Loucy (cell line): ENCODE results near the gene F12.

ENCODE experiments used
- H2AFZ ChIP-seq: fragments of 200-600 bp; sonication (generic); 2 replicates; pipeline ENCODE4 v1.6.0; 2016; ENCODE audit warnings: antibody characterized with exemption, mild to moderate bottlenecking, low read length, moderate library complexity
- H3F3A ChIP-seq: fragments of 200-600 bp; 2 replicates; pipeline ENCODE4 v1.6.0; 2016; ENCODE audit warnings: antibody characterized with exemption, low read depth, mild to moderate bottlenecking
- H3K27me3 ChIP-seq: fragments of 200-600 bp; sonication (generic); 2 replicates; pipeline ENCODE4 v1.6.1; 2014; ENCODE audit warnings: low read length, mild to moderate bottlenecking; ENCODE audit not compliant: insufficient read depth, poor library complexity, severe bottlenecking
- H3K36me3 ChIP-seq: fragments of 200-600 bp; sonication (generic); 2 replicates; pipeline ENCODE4 v1.6.1; 2016; ENCODE audit warnings: low read length; ENCODE audit not compliant: insufficient read depth
- H3K4me1 ChIP-seq: fragments of 200-600 bp; sonication (generic); 2 replicates; pipeline ENCODE4 v1.5.1; 2014; ENCODE audit warnings: low read length, mild to moderate bottlenecking; ENCODE audit not compliant: insufficient read depth, poor library complexity, severe bottlenecking
- H3K4me2 ChIP-seq: fragments of 200-600 bp; sonication (generic); 2 replicates; pipeline ENCODE4 v1.6.0; 2014; ENCODE audit warnings: antibody characterized with exemption, low read length, low read depth, mild to moderate bottlenecking; ENCODE audit not compliant: poor library complexity, severe bottlenecking
- H3K4me3 ChIP-seq: fragments of 200-600 bp; sonication (generic); 2 replicates; pipeline ENCODE4 v1.5.1; 2014; ENCODE audit warnings: low read length, mild to moderate bottlenecking, mixed read lengths; ENCODE audit not compliant: poor library complexity, severe bottlenecking
- H3K79me2 ChIP-seq: fragments of 200-600 bp; sonication (generic); 2 replicates; pipeline ENCODE4 v1.6.1; 2014; ENCODE audit warnings: low read length; ENCODE audit not compliant: insufficient read depth
- H3K9ac ChIP-seq: fragments of 200-600 bp; sonication (generic); 2 replicates; pipeline ENCODE4 v1.6.0; 2014; ENCODE audit warnings: mild to moderate bottlenecking, low read depth, low read length, moderate library complexity; ENCODE audit not compliant: poor library complexity, severe bottlenecking
- H3K9me2 ChIP-seq: fragments of 200-600 bp; sonication (generic); replicated peaks from 2 replicates; pipeline ENCODE4 v1.6.1; 2016; ENCODE audit warnings: low read depth, low read length, mixed read lengths
- H3K9me3 ChIP-seq: fragments of 200-600 bp; sonication (generic); 2 replicates; pipeline ENCODE4 v1.6.1; 2014; ENCODE audit warnings: mild to moderate bottlenecking, antibody characterized with exemption, low read length, low read depth; ENCODE audit not compliant: insufficient read depth
- H4K20me1 ChIP-seq: fragments of 200-600 bp; sonication (generic); 2 replicates; pipeline ENCODE4 v1.6.0; 2014; ENCODE audit warnings: antibody characterized with exemption, low read length, mild to moderate bottlenecking; ENCODE audit not compliant: insufficient read depth, poor library complexity, severe bottlenecking
- CTCF ChIP-seq: fragments of 200-600 bp; sonication (generic); conservative IDR thresholded peaks from 2 replicates; pipeline ENCODE4 v1.5.1; 2014; ENCODE audit warnings: mild to moderate bottlenecking, antibody characterized with exemption, low read length
- EZH2phosphoT487 ChIP-seq: fragments of 200-600 bp; IDR thresholded peaks from 2 replicates; pipeline ENCODE4 v1.6.1; 2018; ENCODE audit warnings: antibody characterized with exemption, mild to moderate bottlenecking, moderate library complexity, borderline replicate concordance

Gene F12

GRCh38 chr5:177357146-177357458, 52.3 kb downstream of the F12 start:
- no peak overlapping the region for H2AFZ ChIP-seq
- peaks cover 34% of the 10 kb centered on the region for H3K4me1 ChIP-seq
- H3K9me3 ChIP-seq, result no peaks in the 10 kb centered on the region
- H3K4me2 ChIP-seq, result peak overlapping the region; percentile 92
- TF ChIP-seq EZH2phosphoT487 (no peak), CTCF (no peak)
- H3K9ac ChIP-seq, result peak overlapping the region; percentile 88
- peaks cover 22% of the 10 kb centered on the region; the same call in 1 of the 2 replicates for H3K79me2 ChIP-seq
- H3K36me3 ChIP-seq, result no peaks in the 10 kb centered on the region
- H4K20me1 ChIP-seq, result no peaks in the 10 kb centered on the region
- H3K4me3 ChIP-seq, result peak overlapping the region; percentile 92
- no peaks in the 10 kb centered on the region for H3F3A ChIP-seq
- H3K9me2 ChIP-seq, result no peaks in the 10 kb centered on the region
- no peaks in the 10 kb centered on the region for H3K27me3 ChIP-seq

- Histone ChIP-seq H3K4me2 (peak overlapping the region; percentile 92), H4K20me1 (no peaks in the 10 kb centered on the region), H2AFZ (no peak overlapping the region), H3K4me1 (peaks cover 34% of the 10 kb centered on the region), H3K9me2 (no peaks in the 10 kb centered on the region), H3F3A (no peaks in the 10 kb centered on the region), H3K9ac (peak overlapping the region; percentile 88), H3K79me2 (peaks cover 22% of the 10 kb centered on the region; the same call in 1 of the 2 replicates), H3K36me3 (no peaks in the 10 kb centered on the region), H3K27me3 (no peaks in the 10 kb centered on the region), H3K9me3 (no peaks in the 10 kb centered on the region), H3K4me3 (peak overlapping the region; percentile 92)
- TF ChIP-seq EZH2phosphoT487, result no peak
- no peak for TF ChIP-seq CTCF
Measured at GRCh38 chr5:177356746-177357145, 52.6 kb downstream of the F12 start.

- H4K20me1 ChIP-seq, result no peaks in the 10 kb centered on the region
- H2AFZ ChIP-seq, result peak overlapping the region; percentile 1; the same call in 1 of the 2 replicates
- no peaks in the 10 kb centered on the region for H3K27me3 ChIP-seq
- no peaks in the 10 kb centered on the region for H3K9me2 ChIP-seq
- no peaks in the 10 kb centered on the region for H3K36me3 ChIP-seq
- H3K4me2 ChIP-seq, result no peak overlapping the region
- no peak overlapping the region for H3K4me3 ChIP-seq
- peaks cover 34% of the 10 kb centered on the region for H3K4me1 ChIP-seq
- peaks cover 28% of the 10 kb centered on the region for H3K79me2 ChIP-seq
- H3F3A ChIP-seq, result no peaks in the 10 kb centered on the region
- no peaks in the 10 kb centered on the region for H3K9me3 ChIP-seq
- TF ChIP-seq EZH2phosphoT487, result no peak
- no peak for TF ChIP-seq CTCF
- no peak overlapping the region for H3K9ac ChIP-seq
Measured at GRCh38 chr5:177355868-177356168, 53.5 kb downstream of the F12 start.
